T-helper 1 cell treated with Interleukin-12 subunit alpha and Interleukin-12 subunit beta and Interleukin-4 antibody, amounts not matched to agents 30 ng/mL and 1 ng/mL, for 36 hours (primary cell): ENCODE results near the gene PPM1D. TPM values are rescaled to one million over a fixed set of nuclear protein-coding genes. Genes with fewer than 3 reads are reported as not detected.
"Not testable (repeated sequence)": the region's sequence is repeated elsewhere in the genome, so short reads cannot be mapped to it uniquely, and the experiment has no call there.

ENCODE experiments used
- intact Hi-C: fragments of 100-400 bp; cut with micrococcal nuclease; formaldehyde crosslinking; loops from one replicate; pipeline ENCODE4 v1.15.1; 2024
- total RNA-seq: library from RNA; stranded (reverse); gene quantifications from 2 replicates; pipeline ENCODE4 v1.2.3, GENCODE V29; 2022

PPM1D gene
- total RNA-seq: 20.4 and 21.0 TPM in 2 replicates

DNA sequence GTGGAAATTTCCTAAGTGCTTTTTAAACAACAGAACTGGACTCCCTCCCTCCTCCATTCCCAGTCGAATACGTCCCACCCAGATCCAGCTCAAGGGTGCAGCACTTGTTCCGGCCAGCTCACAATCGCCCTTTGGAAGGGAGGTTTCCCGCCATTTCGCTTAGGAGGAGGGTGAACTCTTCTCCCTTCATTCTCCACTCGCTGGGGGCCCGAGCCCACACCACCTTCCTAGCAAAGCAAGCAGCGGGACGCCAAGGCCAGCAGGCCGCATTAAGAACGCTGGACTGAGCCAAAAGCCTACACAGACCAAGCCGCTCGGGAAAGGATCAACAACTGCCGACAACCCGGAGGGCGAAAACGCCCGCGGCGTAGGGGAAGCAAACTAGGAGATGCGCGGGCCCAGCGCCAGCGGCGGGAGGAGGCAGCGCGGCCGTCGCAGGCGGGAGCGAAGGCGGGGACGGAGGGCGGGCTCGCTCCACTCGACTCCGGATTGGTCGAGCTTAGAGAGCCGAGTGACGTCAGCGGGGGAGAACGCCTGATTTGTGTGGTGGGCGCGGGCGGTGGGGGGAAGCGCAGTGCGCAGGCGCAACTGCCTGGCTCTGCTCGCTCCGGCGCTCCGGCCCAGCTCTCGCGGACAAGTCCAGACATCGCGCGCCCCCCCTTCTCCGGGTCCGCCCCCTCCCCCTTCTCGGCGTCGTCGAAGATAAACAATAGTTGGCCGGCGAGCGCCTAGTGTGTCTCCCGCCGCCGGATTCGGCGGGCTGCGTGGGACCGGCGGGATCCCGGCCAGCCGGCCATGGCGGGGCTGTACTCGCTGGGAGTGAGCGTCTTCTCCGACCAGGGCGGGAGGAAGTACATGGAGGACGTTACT, at the start of gene PPM1D:
Gene PPM1D (plus strand): TSS at position 574 of the 870 bp plus-strand sequence. CDS start 222 bp downstream, at position 796.
- intact Hi-C loops: loop anchor here (1.0 to 10.0 kb wide), 8 partner anchors 23 to 1035 kb away; partner anchors contain the start of genes BCAS3, CLTC, DHX40 and RNFT1

GRCh38 chr17:60552255-60552654, 47.7 kb upstream of the PPM1D start:
- intact Hi-C loops: not testable (repeated sequence)

- intact Hi-C loops: no loop called here
Measured at GRCh38 chr17:60554377-60554788, 45.6 kb upstream of the PPM1D start.

DNA sequence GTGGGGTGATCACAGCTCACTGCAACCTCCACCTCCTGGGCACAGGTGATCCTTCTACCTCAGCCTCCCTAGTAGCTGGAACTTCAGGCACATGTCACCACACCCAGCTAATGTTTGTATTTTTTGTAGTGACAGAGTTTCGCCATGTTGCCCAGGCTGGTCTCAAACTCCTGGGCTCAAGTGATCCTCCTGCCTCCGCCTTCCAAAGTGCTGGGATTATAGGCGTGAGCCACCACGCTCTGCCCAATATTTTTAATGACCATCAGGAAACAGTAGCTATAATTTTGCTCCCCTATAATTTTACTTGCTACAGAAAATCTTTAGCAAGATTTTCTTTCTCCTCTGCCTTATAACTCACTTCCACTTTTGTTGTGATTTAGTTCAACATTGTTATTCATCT, 44.2 kb upstream of the PPM1D start:
- intact Hi-C loops: no loop called here

- intact Hi-C loops: no loop called here
Measured at GRCh38 chr17:60557805-60558204, 42.2 kb upstream of the PPM1D start.

DNA sequence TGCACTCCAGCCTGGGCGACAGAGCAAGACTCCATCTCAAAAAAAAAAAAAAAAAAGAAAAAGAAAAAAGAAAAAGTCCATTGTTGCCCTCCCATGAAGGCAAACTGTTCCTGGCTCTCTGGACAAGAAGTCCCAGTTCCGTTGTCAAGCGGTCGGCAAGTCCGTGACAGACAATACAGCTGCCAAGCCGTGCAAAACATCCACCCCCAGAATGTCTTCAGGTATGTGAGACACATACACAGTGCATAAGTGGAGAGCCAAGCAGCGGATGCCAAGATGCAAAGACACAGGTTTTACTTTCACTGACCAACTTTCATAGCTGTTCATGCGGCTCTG, 40.4 kb upstream of the PPM1D start:
- intact Hi-C loops: no loop called here

GRCh38 chr17:60559995-60560859, 39.8 kb upstream of the PPM1D start:
- intact Hi-C loops: no loop called here

- intact Hi-C loops: no loop called here
Measured at GRCh38 chr17:60560860-60561257, 39.1 kb upstream of the PPM1D start.

- intact Hi-C loops: no loop called here
Measured at GRCh38 chr17:60562421-60562820, 37.6 kb upstream of the PPM1D start.

GRCh38 chr17:60563743-60564142, 36.2 kb upstream of the PPM1D start:
- intact Hi-C loops: no loop called here

DNA sequence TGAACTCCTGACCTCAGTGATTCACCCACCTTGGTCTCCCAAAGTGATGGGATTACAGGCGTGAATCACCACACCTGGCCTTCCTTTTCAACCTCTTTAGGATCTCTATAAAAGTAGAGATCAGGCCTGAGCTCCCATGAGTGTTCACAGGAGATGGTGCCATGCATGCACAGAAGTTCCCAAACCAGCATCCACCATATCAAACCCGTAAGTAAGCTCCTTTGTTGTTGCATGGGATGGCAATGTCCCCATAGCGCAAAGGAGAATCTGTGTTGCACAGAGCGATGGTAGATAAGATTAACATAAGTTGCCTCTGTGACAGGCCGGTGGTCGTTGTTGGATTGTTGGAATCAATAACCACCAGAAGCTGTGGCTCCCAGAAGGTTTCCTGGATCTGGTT, 34.8 kb upstream of the PPM1D start:
- intact Hi-C loops: no loop called here

DNA sequence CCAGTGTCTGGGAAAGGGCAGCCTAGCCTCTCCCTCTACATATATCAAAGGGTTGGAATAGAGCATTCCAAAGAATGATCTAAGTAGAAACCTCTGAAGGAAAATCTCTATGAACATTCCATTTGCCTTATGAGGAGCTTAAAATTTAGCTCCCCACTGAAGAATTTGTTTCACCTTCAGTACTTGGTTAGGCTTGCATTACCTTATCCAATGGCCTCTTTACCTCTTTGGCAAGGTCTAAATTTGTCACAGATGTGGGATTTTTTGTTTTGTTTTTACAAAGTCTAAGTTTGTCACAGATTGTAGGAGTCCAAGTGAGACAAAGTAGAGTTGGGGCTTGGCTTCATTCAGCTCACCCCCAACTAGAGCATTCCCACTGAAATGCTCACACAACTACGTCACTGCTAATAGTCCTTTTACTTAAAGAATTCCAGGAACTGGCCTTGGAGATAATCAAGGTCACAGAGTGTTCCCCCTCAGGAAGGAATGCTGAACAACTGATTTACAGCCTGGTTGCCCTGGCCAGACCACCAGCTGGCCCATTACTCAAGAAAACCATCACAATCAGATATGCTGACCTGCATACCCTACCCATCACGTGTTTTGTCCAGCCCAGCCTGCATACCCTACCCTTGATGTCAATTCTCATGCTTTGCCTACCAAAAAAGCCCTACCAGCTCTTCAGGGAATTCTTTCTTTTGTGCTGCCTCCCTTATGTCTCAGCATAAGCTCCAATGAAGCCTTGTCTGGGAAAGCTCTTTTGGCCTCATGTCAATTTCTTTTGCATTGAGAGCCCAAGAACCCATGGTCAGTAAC, 26.5 kb upstream of the PPM1D start:
- intact Hi-C loops: no loop called here

DNA sequence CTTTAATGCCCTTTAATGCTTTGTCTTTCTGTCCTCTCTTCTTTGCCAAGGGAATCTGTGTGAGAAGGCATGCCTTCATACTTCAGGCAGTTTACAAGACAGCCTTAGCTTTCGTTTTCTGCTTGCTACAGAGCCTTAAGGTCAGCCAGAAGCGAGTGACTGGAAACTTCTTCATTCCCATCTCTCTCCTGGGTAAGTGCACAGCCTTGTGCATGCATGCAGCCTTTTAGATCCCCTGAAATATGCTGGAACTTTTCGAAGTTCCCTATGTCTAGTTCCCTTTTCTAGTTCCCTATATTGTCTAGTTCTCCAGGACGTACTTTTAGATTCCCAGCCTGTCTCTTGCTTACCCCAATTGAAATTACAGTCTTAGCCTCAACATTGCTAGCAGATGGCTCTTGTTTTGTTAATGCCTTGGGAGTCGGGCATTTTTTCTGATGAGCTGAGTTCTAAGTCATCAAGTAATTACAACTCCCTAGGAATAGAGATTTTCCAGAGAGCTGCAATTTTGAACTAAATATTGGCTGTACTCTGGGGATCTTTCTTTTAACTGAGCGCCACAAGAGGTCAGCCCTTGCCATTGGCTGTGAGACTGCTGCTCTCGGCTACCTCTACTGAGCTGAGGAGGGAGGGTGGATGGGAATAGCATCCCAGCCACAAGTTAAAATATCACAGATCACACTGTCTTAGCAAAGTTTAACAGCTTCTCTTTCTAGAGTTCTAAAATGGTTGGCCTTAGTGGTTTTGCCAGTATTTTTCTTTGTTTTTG, 22.7 kb upstream of the PPM1D start:
- intact Hi-C loops: loop anchor here (1.0 to 2.0 kb wide), 2 partner anchors 23 to 61 kb away; partner anchors contain the start of gene PPM1D

DNA sequence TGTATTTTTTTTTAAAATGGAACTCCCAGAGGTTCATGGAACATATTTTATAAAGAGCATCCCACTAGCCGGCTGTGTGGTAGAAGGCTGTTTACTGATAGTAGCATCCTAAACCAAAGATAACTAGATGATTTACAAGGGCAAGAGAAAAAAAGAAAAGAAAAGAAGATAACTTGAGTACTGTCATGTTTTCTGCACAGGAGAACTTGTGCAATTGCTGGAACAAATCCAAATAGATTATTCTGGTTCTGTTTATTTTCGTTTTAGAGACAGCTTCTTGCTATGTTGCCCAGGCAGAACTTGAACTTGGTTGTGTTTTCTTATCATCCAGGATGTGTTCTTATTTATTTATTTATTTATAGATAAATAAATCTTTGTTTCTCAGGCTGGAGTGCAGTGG, 20.9 kb upstream of the PPM1D start:
- intact Hi-C loops: no loop called here

DNA sequence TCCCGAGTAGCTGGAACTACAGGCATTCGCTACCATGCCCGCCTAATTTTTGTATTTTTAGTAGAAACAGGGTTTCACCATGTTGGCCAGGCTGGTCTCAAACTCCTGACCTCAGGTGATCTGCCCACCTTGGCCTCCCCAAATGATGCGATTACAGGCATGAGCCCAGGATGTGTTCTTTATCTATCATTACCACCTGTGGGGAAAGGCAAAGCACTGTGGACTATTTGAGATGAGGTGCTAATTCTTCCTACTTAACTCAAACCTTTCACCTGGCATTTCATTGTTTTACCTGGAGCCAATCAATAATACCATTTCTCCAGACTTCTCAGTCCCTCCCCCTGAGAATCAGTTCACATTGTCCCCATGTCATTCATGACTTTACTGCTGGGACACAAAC, 20.4 kb upstream of the PPM1D start:
- intact Hi-C loops: no loop called here

- intact Hi-C loops: no loop called here
Measured at GRCh38 chr17:60583008-60583407, 17.0 kb upstream of the PPM1D start.

- intact Hi-C loops: no loop called here
Measured at GRCh38 chr17:60585887-60586286, 14.1 kb upstream of the PPM1D start.

GRCh38 chr17:60586288-60586974, 13.6 kb upstream of the PPM1D start:
- intact Hi-C loops: no loop called here

GRCh38 chr17:60590070-60590469, 9.9 kb upstream of the PPM1D start:
- intact Hi-C loops: no loop called here

DNA sequence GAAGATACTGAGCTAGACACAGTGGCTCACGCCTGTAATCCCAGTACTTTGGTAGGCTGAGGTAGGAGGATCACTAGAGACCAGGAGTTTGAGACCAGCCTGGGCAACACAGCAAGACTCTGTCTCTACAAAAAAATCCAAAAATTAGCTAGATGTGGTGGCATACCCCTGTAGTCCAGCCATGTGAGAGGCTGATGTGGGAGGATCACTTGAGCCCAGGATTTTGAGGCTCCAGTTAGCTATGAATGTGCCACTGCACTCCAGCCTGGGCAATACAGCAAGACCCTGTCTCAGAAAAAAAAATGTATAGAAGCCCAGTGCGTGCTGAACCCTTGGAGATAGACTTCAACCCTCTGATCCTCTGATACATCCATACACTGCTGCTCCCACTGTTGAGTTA, 7.2 kb upstream of the PPM1D start:
- intact Hi-C loops: no loop called here
